Inflammatory macrophage treated with lipopolysaccharide for 1 hour (primary cell): Measurements from ENCODE around the gene FAM200A.
"Not testable (repeated sequence)": the region's sequence is repeated elsewhere in the genome, so short reads cannot be mapped to it uniquely, and the experiment has no call there.

Experiments
- DNase-seq, 2 donors: peaks; one replicate each; pipeline ENCODE4 v3.0.0-alpha.2; 2020 to 2022

Gene FAM200A

DNA sequence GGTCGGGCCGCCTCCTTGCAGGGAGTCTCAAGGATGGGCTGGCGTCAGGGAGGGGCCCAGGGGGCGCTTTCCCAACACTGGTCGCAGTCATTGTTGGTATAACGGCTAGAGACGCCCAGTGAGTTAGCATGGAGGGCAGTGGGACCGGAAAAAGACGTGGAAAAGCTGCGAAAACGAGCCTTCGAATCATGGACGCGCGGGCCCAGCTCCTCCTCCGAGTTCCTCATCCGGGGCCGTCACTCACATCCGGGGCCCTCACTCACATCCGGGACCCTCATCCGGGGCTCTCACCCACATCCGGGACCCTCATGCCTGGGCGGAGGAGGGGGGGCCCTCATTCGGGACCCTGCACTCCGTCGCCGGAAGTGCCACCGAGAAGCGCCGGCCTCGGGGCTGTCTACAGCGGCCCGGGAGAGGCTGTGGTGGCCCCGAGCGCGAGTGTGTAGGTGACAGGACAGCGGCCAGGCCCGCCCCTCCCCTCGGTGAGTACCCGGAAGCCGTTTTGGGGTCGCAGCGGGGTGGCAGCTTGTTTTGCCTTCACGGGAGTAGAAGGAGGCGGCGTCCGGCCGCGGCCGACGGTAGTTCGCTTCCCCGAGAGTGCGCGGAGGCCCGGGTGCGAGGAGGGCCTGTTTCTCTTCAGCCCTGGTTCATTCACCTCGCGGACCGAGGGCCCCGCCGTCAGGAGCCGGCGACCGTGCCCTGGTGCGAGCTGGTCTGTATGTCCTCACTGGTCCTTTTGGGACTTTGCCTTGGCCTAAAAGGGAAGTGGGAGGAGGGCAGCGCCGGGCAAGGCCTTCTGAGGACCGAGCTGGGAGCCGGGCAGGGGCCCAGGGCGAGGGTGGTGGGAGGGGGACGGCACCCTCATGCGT is 6.6 kb upstream of the FAM200A start, which contains the start of gene ZNF655:
ZNF655 (plus strand) TSS at position 337 of the 869 bp plus-strand sequence. CDS start 1,918 bp downstream, outside the sequence.
- DNase-seq = peak; percentile 80 to 86

DNA sequence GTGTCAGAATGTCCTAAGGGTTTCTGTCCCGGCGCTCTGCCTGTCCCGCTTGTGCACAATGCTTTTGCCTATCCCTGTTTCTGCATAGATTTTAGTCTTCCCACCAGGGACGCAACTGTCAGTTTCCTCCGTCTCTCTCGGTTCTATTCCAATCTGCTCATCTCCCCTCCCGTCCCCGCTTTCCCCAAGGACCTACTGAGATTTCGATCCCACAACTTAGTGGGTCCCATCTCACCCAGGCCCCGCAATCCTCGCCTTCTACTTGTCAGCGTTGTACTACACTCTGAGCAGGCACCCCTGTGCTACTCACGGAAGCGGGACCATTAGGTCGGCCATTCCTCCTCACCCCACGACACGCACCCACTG is 6.0 kb upstream of the FAM200A start:
- DNase-seq = no peak

DNA sequence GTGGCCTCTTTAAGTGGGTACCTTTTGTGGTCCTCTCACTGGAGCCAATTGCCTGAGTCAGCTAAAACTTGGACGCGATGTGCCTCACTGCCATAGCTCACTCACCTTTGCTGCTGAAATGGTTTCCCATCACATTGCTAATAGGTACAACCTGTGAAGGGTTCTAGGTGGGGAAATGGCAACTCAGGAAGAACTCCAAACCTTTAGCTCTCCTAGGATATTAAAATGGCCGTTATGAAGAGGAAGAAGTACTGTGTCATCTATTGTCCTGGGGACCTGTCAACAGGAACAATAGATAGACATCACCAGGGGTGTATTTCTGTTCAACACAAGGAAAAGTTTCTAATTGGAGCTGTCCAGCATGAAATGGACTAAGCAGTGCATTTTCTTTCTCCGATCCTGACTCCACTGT is 5.3 kb upstream of the FAM200A start:
- DNase-seq = no peak

DNA sequence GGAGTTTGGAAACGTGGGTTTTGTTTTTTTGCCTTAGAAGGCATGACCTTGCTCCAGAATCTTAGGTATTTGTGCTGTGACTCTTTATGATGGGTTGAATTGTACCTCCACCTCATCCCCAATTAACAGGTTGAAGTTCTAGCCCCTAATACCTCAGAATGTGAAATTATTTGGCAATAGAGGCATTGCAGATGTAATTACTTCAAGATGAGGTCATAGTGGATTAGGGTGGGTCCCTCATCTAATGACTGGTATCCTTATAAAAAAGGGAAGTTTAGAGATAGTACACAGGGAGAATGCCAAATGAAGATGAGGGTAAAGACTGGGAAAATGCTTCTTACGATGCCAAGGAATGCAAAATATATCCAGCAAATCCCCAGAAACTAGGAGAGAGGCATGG is 3.0 kb upstream of the FAM200A start:
- peak; percentile 13 to 56 for DNase-seq

DNA sequence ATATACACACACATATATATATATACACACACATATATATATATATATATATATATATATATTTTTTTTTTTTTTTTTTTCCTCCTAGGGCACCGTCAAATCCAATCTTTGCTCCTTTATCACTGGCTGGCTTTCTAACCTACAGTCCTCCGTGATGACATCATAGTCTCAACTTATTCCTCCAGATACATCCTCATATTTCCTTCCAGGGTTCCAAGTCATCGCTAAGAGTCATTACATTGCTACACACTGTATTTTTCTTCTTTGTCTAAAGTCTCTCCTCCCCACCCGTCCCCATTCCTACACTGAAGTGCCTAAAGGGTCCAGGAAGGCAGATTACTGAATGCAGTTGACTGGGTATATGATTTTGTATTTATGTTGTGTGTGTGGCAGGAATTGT is 1.1 kb upstream of the FAM200A start:
- no peak for DNase-seq

DNA sequence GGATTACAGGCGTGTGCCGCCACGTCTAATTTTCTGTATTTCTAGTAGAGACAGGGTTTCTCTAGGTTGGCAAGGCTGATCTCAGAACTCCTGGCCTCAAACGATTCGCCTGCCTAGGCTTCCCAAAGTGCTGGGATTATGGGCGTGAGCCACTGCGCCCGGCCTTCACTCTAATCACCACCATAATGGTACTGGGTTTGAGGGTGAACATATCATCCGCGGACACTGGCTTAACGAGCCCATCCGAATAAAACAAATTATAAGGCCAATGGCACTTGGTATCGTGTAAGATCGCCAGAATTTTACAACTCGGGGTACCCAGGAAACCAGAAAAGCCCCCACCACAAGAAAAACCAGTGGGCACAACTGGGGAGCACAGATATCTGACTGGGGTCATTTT is 580 bp downstream of the FAM200A start:
- no peak for DNase-seq

DNA sequence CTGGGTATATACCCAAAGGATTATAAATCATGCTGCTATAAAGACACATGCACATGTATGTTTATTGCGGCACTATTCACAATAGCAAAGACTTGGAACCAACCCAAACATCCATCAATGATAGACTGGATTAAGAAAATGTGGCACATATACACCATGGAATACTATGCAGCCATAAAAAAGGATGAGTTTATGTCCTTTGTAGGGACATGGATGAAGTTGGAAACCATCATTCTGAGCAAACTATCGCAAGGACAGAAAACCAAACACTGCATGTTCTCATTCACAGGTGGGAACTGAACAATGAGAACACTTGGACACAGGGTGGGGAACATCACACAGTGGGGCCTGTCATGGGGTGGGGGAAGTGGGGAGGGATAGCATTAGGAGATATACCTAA is 2.4 kb downstream of the FAM200A start:
- not testable (repeated sequence) for DNase-seq

DNA sequence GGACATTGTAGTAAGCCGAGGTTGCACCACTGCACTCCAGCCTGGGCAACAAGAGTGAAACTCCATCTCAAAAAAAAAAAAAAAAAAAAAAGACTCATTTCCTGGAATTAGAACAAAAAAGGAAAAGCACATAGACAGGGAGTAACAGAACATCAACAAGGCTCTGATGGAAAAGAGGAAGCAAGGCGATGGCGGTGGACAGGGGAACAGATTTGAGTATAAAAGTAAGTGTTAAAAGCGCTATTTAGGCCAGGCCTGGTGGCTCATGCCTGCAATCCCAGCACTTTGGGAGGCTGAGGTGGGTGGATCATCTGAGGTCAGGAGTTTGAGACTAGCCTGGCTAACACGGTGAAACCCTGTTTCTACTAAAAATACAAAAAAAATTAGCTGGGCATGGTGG is 6.6 kb downstream of the FAM200A start:
- not testable (repeated sequence) for DNase-seq

DNA sequence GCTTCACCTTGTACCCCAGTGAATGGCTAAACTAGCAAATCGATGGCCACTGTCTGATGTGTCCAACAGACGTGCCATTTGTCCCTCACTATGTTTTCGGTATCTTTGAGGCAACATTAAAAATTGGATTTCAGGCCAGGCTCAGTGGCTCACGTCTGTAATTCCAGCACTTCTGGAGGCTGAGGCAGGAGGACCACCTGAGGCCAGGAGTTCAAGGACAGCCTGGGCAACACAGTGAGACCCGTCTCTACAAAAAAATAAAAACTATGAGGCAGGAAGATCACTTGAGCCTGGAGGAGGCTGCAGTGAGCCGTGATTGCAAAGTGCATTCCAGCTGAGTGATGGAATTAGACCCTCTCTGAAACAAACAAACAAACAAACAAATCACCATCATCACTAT is 8.0 kb downstream of the FAM200A start:
- no peak for DNase-seq

DNA sequence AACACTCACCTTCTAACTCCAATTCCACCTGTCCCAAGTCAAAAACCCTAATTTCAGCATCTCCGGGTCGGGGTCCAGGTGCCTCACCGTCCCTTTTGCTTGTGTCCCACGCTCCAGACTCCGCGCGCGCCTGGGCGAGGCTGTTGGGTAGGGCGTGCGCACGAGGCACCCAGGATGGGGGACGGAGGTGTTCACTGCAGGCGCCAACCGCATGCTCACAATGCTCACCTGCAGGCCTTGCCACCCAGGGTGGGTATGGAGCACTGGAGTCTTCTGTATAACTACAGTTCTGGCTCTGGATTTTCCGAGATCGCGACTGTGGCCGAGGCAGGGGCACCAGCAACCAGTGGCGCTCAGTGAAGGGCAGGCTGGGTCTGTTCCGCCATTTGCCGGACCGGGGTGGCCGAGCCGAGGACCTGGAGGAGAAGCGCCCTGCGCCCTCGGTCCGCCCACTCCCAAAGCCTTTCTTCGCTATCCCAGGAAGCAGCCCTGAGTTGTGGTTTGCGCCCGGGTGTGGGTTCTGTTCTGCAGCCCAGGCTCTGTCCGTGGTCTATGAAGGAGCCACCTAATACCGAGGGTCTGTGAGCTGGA is 8.7 kb downstream of the FAM200A start:
- DNase-seq = no peak

DNA sequence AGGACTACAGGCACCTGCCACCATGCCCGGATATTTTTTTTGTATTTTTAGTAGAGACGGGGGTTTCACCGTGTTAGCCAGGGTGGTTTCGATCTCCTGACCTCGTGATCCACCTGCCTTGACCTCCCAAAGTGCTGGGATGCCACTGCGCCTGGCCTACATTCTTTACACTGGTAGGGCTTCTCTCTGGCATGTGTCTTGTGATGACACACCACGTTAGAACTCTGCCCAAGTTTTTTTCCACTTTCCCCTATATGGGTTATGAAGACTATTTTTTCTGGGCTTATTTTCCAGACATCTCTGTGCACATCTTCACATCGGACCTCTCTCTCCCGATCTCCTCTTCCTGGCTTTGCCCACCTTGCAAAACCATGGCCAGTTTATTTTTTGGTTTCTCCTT is 10.7 kb downstream of the FAM200A start:
- DNase-seq = no peak

DNA sequence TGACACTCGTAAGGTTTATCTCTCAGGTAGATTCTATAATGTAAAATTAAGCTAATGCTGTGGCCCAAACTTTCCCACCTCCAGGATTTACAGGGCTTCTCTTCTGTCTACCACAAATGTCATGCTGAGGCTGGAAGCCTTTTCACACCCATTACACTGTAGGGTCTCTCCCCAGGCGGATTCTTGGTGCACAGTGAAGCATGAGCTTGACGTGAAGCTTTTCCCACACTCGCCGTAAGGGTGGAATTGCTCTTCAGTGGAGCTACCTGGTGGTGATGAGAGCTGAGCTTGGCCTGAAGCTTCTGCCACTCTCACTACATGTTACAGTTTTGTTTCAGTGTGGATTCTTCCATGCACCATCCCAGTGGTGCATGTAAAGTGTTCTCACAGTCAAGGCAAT is 11.4 kb downstream of the FAM200A start:
- DNase-seq = no peak

DNA sequence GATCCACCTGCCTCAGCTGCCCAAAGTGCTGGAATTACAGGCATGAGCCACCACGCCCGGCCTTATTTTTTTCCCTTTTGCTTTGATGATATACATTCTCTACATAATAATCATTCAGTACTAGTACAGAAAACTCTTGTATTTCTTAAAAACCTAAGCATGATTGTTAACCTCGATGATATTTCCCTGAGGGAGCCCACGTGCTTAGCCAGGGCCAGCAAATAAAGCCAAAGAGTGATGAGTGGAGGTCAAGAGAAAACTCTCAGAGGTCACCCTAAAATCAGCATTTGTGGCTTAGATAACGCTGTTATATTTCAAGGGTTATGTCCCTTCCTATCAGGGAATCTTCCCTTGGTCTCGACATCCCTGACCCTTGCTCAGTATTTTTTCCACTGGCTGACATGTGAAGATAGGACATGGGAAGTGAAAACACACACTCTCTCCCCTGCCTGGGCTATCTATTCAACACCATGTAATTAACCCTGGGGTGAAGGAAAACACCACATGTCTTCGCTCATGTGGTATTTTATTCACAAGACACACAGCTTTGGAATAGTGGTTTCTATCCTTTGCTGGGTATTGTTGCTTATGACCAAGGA is 12.6 kb downstream of the FAM200A start:
- no peak for DNase-seq

DNA sequence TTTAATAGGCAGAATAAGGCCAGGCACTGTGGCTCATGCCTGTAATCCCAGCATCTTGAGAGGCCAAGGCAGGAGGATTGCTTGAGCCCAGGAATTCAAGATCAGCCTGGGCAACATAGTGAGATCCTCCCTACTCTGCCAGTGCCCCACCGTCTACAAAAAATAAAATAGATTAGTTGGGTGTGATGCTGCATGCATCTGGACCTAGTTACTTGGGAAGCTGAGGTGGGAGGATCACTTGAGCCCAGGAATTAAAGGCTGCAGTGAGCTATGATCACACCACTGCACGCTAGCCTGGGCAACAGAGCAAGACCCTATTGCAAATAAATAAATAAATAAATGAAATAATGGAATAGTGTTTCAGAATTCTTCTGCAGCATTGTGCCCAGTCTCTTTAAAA is 16.2 kb downstream of the FAM200A start:
- no peak for DNase-seq

DNA sequence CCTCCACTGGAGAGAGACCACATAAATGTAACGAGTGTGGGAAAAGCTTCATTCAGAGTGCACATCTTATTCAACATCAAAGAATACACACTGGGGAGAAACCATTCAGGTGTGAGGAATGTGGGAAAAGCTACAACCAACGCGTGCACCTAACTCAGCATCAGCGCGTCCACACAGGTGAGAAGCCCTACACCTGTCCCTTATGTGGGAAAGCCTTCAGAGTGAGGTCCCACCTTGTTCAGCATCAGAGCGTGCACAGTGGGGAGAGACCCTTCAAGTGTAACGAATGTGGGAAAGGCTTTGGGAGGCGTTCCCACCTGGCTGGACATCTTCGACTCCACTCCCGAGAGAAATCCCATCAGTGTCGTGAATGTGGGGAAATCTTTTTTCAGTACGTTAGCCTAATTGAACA is 20.6 kb downstream of the FAM200A start:
- DNase-seq = no peak

DNA sequence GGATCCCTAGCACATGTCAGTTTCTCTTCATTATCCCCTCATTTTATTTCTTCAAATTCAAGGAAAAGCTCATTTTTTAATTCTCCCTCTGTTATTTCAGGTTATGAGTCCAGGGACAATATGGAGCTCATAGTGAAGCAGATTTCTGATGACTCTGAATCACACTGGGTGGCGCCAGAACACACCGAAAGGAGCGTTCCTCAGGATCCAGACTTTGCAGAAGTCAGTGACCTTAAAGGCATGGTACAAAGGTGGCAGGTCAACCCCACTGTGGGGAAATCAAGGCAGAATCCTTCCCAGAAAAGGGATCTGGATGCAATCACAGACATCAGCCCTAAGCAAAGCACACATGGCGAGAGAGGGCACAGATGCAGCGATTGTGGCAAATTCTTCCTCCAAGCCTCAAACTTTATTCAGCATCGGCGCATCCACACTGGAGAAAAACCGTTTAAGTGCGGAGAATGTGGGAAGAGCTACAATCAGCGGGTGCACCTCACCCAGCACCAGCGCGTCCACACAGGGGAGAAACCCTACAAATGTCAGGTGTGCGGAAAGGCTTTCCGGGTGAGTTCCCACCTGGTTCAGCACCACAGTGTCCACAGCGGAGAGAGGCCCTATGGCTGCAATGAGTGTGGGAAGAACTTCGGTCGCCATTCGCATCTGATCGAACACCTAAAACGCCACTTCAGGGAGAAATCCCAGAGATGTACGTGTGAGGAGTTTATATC is 26.0 kb downstream of the FAM200A start:
- DNase-seq = peak; percentile 18 to 38

DNA sequence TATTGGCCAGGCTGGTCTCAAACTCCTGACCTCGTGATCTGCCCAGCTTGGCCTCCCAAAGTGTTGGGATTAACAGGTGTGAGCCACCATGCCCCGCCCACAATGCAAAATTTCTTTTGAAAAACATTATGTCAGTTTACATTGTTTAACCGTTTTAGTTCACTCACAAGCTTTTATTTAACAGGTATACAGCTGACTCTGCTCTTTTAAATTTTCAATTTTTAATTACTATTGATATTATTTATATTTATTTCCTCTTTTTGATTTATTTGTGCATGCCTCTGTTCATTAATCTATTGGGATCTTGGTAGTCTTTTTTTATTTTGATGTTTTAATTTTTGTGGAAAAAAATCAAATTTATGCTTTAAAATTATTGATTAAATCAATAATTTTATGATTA is 30.5 kb downstream of the FAM200A start:
- DNase-seq = no peak

DNA sequence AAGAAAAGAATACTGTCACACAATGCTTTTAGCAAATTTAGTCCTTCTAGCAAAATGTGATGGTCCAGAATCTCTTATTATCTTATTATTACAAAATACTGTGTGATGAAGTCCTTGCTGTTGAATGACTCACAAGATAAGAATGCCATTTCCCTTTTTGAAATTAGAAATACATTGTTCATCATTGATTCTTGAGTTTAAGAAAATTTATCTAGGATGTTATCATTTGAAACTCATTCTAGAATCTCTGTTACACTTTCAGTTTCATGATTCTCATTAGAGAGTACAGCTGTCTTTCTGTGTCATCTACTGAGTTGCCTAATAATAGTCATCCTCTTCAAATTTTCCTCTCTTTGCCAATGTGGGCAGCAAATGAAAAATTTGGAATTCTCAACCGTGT is 37.9 kb downstream of the FAM200A start:
- DNase-seq = peak in 1 of 2 donors; percentile 9

DNA sequence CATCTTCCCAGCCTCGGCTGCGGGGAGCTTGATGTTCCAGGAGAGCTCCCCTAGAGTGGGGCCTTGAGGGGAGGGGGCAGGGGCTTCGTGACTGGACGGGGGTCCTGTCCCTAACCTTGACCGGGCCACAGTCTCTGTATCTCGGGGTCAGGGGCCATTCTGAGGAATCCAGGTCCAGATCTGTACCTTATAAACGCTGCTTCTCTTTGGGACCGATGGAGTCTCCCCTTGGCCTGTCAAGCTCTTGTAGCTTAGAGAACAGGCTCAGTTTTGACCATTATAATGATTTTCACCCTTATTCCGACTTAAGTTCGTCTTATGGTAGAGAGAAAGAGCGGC is 46.6 kb downstream of the FAM200A start:
- no peak for DNase-seq

DNA sequence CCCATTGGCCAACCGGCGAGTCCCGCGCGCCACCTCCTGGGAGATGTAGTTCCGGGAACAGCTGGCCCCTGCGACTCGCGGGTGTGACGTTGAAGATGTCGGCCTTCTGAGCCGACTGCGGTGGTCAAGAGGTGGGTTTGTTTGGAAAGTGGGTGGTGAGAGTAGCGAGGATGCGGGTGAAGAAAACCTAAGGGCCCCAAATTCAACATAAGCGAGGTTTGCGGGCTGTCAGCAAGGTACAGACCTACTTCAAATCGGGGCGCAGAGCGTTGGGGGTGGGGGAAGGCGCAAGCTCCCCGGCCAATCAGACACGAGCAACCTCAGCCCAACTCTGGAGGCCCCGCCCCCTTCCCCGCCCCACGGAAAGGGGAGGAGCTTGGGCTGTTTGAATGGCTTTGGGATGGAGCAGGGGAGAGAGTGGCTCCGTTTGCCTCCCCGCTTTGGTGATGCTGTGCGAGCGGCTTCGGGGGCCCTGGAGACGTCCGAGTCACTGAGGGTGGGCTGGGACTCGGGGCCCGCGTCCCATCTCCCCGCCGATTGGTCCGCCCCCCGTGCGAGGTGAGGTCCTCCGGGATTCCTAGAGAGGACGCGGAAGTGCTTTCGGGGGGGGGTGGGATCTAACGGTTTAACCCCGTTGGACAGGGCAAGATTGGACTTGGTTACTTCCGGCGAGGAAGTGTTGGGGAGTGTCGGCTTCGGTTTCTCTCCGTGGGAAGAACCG is 47.2 kb downstream of the FAM200A start, which contains the start of gene ZKSCAN5:
ZKSCAN5 (plus strand) TSS at position 60 of the 721 bp plus-strand sequence. CDS start 1,383 bp downstream, outside the sequence.
- DNase-seq = peak; percentile 92 to 97

DNA sequence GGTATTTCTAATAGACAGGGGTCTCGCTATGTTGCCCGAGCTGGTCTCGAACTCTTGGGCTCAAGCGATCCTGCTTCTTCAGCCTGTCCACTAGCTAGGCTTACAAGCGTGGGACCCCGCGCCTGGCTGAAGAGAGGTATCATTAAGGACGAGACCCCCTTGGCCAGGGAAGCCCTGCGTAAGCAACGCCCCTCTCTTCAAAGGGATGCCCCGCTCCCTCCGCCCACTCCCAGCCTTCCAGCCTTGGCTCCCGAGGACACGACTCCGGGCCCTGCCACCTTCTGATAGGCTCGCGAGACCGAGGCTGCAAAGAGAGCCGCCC is 47.7 kb downstream of the FAM200A start:
- peak in 1 of 2 donors; percentile 96 for DNase-seq

DNA sequence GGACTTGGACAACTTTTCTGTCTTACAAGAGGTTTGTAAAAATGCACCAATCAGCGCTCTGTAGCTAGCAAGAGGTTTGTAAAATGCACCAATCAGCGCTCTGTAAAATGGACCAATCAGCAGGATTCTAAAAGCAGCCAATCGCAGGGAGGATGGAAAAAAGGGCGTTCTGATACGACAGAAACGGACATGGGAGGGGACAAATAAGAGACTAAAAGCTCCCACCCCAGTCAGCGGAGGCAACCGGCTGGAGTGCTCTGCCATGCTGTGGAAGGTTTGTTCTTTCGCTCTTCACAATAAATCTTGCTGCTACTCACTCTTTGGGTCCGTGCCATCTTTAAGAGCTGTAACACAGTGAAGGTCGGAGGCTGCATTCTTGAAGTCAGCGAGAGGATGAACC is 50.7 kb downstream of the FAM200A start:
- not testable (repeated sequence) for DNase-seq

DNA sequence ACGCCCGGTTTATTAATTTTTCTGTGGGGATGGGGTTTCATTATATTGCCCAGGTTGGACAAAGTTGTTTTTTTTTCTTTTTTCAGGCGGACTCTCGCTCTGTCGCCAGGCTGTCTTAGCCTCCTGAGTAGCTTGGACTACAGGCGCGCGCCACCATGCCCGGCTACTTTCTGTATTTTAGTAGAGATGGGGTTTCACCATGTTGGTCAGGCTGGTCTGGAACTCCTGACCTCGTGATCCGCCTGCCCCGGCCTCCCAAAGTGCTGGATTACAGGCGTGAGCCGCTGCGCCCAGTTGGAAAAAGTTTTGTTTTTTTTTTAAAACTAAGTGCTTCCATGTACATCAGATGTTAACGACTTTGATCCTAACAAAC is 51.3 kb downstream of the FAM200A start:
- no peak for DNase-seq
